H1 (cell line): ENCODE measurements around the gene EMC10. TPM values are rescaled to one million over a fixed set of nuclear protein-coding genes. Genes with fewer than 3 reads are reported as not detected.

Experiments
- ATF2 ChIP-seq: IDR thresholded peaks from 2 replicates; pipeline ENCODE4 v1.6.1; 2012; ENCODE audit warnings: low read length, inconsistent platforms
- BACH1 ChIP-seq: IDR thresholded peaks from 2 replicates; pipeline ENCODE4 v1.6.1; 2012; ENCODE audit warnings: low read length, improper control_type of control experiment
- EGR1 ChIP-seq: IDR thresholded peaks from 2 replicates; pipeline ENCODE4 v1.6.1; 2011; ENCODE audit warnings: low read depth, low read length, borderline replicate concordance
- JUN ChIP-seq: IDR thresholded peaks from 2 replicates; pipeline ENCODE4 v1.6.1; 2011; ENCODE audit warnings: low read depth, mild to moderate bottlenecking, improper control_type of control experiment, low read length
- SP2 ChIP-seq: IDR thresholded peaks from 2 replicates; pipeline ENCODE4 v1.6.1; 2012; ENCODE audit warnings: mild to moderate bottlenecking, low read length, inconsistent platforms
- polyA plus RNA-seq, 7 experiments: library from polyadenylated mRNA; depleted of rRNA in 3 of 7; stranded (reverse) in 5 of 7; unstranded in 2 of 7; fragments of >200 nt in 5 of 7; fragments of 200-250 nt in 2 of 7; gene quantifications; 1 replicate in 5 of 7; 2 replicates in 1 of 7; 4 replicates in 1 of 7; pipeline versions ENCODE4 v1.2.1 to v1.2.3, GENCODE V29; 2011 to 2013; ENCODE audit warnings: missing spikeins in 2 of 7, mixed read lengths in 2 of 7
- total RNA-seq: library from RNA; stranded (reverse); fragmentation: NEBNext Ultra II Directional; extraction: Animal tissue kit (Norgen Biotek cat#: 25700); gene quantifications from 2 replicates; pipeline ENCODE4 v1.2.1, GENCODE V29; 2021

The EMC10 gene
- total and polyA plus RNA-seq, 2 of the 8 experiments (the other 6 are each of a cell fraction or from before 2014, with no cell fraction given): 77.6 to 103 TPM

- no peak for TF ChIP-seq ATF2
- TF ChIP-seq SP2: no peak
- TF ChIP-seq EGR1: no peak
- no peak for TF ChIP-seq JUN
- TF ChIP-seq BACH1: no peak
Observed at GRCh38 chr19:50466706-50467039, 9.6 kb upstream of the EMC10 start (continued).
